ENCODE results near the gene INPP5A.

Gene INPP5A

GRCh38 chr10:132707776-132708171 is 170.2 kb downstream of the INPP5A start:
- no peak overlapping the region for H3K9ac ChIP-seq (ENCODE audit: insufficient read length, low read depth)
- no peak overlapping the region for H3K4me3 ChIP-seq (ENCODE audit: insufficient read length, low read depth)
- peaks cover 5% of the 10 kb centered on the region for H3K4me1 ChIP-seq (ENCODE audit: insufficient read depth, insufficient read length)
- no peaks in the 10 kb centered on the region for H3K27me3 ChIP-seq (ENCODE audit: insufficient read depth, insufficient read length)
- peaks cover 7% of the 10 kb centered on the region for H3K36me3 ChIP-seq (ENCODE audit: insufficient read depth, insufficient read length, low read length)
- DNase-seq (ENCODE audit: low read depth, low spot score) = no peak
- peaks cover 21% of the 10 kb centered on the region for H3K9me3 ChIP-seq (ENCODE audit: insufficient read depth, low read length)
- TF ChIP-seq YY1 (IDR thresholded peaks at IDR 0.05; ENCODE audit: insufficient read depth, insufficient read length) (no peak), ZNF274 (IDR thresholded peaks at IDR 0.05; ENCODE audit: low read depth, low read length) (no peak), SUZ12 (IDR thresholded peaks at IDR 0.05; ENCODE audit: extremely low read depth, insufficient read depth, insufficient read length) (no peak)

DNA sequence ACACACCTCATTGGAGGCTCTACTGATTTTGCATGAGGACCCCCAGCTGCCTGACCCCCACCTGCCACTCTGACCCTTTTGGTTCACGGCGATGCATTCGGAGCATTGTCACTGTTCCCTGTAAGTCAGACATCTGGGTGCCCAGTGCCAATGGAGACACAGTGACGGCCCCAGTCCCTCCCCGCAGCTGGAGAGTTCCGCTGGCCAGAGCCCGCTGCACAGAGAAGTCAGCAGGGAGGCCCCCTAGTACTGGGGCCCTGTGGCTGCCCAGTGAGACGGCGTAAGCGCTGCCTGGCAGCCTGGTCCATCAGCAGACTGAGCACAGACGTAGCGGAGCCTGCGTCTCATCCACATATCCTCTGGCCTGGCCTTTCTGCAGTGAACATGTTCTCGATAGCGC is 170.9 kb downstream of the INPP5A start:
- Histone ChIP-seq H3K4me3 (ENCODE audit: insufficient read length, low read depth) (no peak overlapping the region), H3K36me3 (ENCODE audit: insufficient read depth, insufficient read length, low read length) (peaks cover 9% of the 10 kb centered on the region), H3K9ac (ENCODE audit: insufficient read length, low read depth) (no peak overlapping the region), H3K27me3 (ENCODE audit: insufficient read depth, insufficient read length) (no peaks in the 10 kb centered on the region), H3K9me3 (ENCODE audit: insufficient read depth, low read length) (peaks cover 21% of the 10 kb centered on the region), H3K4me1 (ENCODE audit: insufficient read depth, insufficient read length) (peaks cover 5% of the 10 kb centered on the region)
- DNase-seq (ENCODE audit: low read depth, low spot score) = no peak
- no peak for TF ChIP-seq SUZ12 (IDR thresholded peaks at IDR 0.05; ENCODE audit: extremely low read depth, insufficient read depth, insufficient read length)
- TF ChIP-seq ZNF274 (IDR thresholded peaks at IDR 0.05; ENCODE audit: low read depth, low read length) = no peak
- no peak for TF ChIP-seq YY1 (IDR thresholded peaks at IDR 0.05; ENCODE audit: insufficient read depth, insufficient read length)

GRCh38 chr10:132708936-132709335 is 171.3 kb downstream of the INPP5A start:
- Histone ChIP-seq H3K9me3 (ENCODE audit: insufficient read depth, low read length) (peaks cover 21% of the 10 kb centered on the region), H3K36me3 (ENCODE audit: insufficient read depth, insufficient read length, low read length) (peaks cover 9% of the 10 kb centered on the region), H3K9ac (ENCODE audit: insufficient read length, low read depth) (no peak overlapping the region), H3K27me3 (ENCODE audit: insufficient read depth, insufficient read length) (no peaks in the 10 kb centered on the region), H3K4me1 (ENCODE audit: insufficient read depth, insufficient read length) (peaks cover 10% of the 10 kb centered on the region), H3K4me3 (ENCODE audit: insufficient read length, low read depth) (no peak overlapping the region)
- no peak for DNase-seq (ENCODE audit: low read depth, low spot score)
- TF ChIP-seq ZNF274 (IDR thresholded peaks at IDR 0.05; ENCODE audit: low read depth, low read length) (no peak), SUZ12 (IDR thresholded peaks at IDR 0.05; ENCODE audit: extremely low read depth, insufficient read depth, insufficient read length) (no peak), YY1 (IDR thresholded peaks at IDR 0.05; ENCODE audit: insufficient read depth, insufficient read length) (no peak)

- Histone ChIP-seq H3K4me1 (ENCODE audit: insufficient read depth, insufficient read length) (peaks cover 10% of the 10 kb centered on the region), H3K36me3 (ENCODE audit: insufficient read depth, insufficient read length, low read length) (peaks cover 9% of the 10 kb centered on the region), H3K9ac (ENCODE audit: insufficient read length, low read depth) (no peak overlapping the region), H3K9me3 (ENCODE audit: insufficient read depth, low read length) (peaks cover 21% of the 10 kb centered on the region), H3K27me3 (ENCODE audit: insufficient read depth, insufficient read length) (no peaks in the 10 kb centered on the region), H3K4me3 (ENCODE audit: insufficient read length, low read depth) (no peak overlapping the region)
- TF ChIP-seq ZNF274 (IDR thresholded peaks at IDR 0.05; ENCODE audit: low read depth, low read length) (no peak), SUZ12 (IDR thresholded peaks at IDR 0.05; ENCODE audit: extremely low read depth, insufficient read depth, insufficient read length) (no peak), YY1 (IDR thresholded peaks at IDR 0.05; ENCODE audit: insufficient read depth, insufficient read length) (no peak)
- no peak for DNase-seq (ENCODE audit: low read depth, low spot score)
Measured at GRCh38 chr10:132709471-132709951, 171.9 kb downstream of the INPP5A start.

GRCh38 chr10:132710036-132710686 is 172.6 kb downstream of the INPP5A start:
- Histone ChIP-seq H3K9ac (ENCODE audit: insufficient read length, low read depth) (no peak overlapping the region), H3K4me3 (ENCODE audit: insufficient read length, low read depth) (no peak overlapping the region), H3K9me3 (ENCODE audit: insufficient read depth, low read length) (peaks cover 18% of the 10 kb centered on the region), H3K36me3 (ENCODE audit: insufficient read depth, insufficient read length, low read length) (peaks cover 9% of the 10 kb centered on the region), H3K4me1 (ENCODE audit: insufficient read depth, insufficient read length) (peaks cover 10% of the 10 kb centered on the region), H3K27me3 (ENCODE audit: insufficient read depth, insufficient read length) (no peaks in the 10 kb centered on the region)
- no peak for TF ChIP-seq ZNF274 (IDR thresholded peaks at IDR 0.05; ENCODE audit: low read depth, low read length)
- TF ChIP-seq YY1 (IDR thresholded peaks at IDR 0.05; ENCODE audit: insufficient read depth, insufficient read length) = no peak
- TF ChIP-seq SUZ12 (IDR thresholded peaks at IDR 0.05; ENCODE audit: extremely low read depth, insufficient read depth, insufficient read length) = no peak
- no peak for DNase-seq (ENCODE audit: low read depth, low spot score)

GRCh38 chr10:132710746-132711612 is 173.4 kb downstream of the INPP5A start:
- TF ChIP-seq ZNF274 (IDR thresholded peaks at IDR 0.05; ENCODE audit: low read depth, low read length) (no peak), SUZ12 (IDR thresholded peaks at IDR 0.05; ENCODE audit: extremely low read depth, insufficient read depth, insufficient read length) (no peak), YY1 (IDR thresholded peaks at IDR 0.05; ENCODE audit: insufficient read depth, insufficient read length) (no peak)
- H3K36me3 ChIP-seq (ENCODE audit: insufficient read depth, insufficient read length, low read length) = peaks cover 6% of the 10 kb centered on the region
- H3K27me3 ChIP-seq (ENCODE audit: insufficient read depth, insufficient read length) = no peaks in the 10 kb centered on the region
- peaks cover 10% of the 10 kb centered on the region for H3K4me1 ChIP-seq (ENCODE audit: insufficient read depth, insufficient read length)
- no peak overlapping the region for H3K9ac ChIP-seq (ENCODE audit: insufficient read length, low read depth)
- H3K4me3 ChIP-seq (ENCODE audit: insufficient read length, low read depth) = no peak overlapping the region
- peaks cover 10% of the 10 kb centered on the region for H3K9me3 ChIP-seq (ENCODE audit: insufficient read depth, low read length)
- DNase-seq (ENCODE audit: low read depth, low spot score) = no peak

DNA sequence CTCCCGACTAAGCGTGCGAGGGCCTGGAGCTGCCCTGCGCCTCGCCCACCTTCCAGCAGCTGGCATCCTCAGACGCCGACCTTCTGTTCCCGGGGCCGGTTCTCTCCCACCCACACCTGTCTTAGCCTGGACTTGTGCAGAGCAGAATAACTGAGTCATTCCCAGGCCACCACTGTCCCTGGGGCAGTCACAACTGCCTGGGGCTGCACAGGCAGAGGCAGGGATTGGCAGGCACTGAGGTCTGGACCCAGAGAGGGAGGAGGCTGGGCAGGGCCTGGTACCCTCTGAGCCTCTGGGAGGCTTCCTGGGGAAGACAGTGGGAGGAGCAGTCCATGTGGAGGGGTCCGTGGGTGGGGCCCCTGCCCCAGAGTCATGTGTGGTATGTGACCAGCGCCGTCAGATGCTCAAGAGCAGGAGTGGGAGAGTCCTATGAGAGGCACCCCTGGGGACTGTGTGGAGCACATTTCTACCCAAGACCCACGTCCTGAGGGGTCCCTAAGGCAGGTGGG is 174.1 kb downstream of the INPP5A start:
- Histone ChIP-seq H3K36me3 (ENCODE audit: insufficient read depth, insufficient read length, low read length) (peaks cover 10% of the 10 kb centered on the region), H3K9me3 (ENCODE audit: insufficient read depth, low read length) (peaks cover 3% of the 10 kb centered on the region; the same call in 1 of the 2 replicates), H3K4me3 (ENCODE audit: insufficient read length, low read depth) (no peak overlapping the region), H3K27me3 (ENCODE audit: insufficient read depth, insufficient read length) (no peaks in the 10 kb centered on the region), H3K4me1 (ENCODE audit: insufficient read depth, insufficient read length) (peaks cover 10% of the 10 kb centered on the region), H3K9ac (ENCODE audit: insufficient read length, low read depth) (no peak overlapping the region)
- no peak for DNase-seq (ENCODE audit: low read depth, low spot score)
- no peak for TF ChIP-seq SUZ12 (IDR thresholded peaks at IDR 0.05; ENCODE audit: extremely low read depth, insufficient read depth, insufficient read length)
- no peak for TF ChIP-seq ZNF274 (IDR thresholded peaks at IDR 0.05; ENCODE audit: low read depth, low read length)
- TF ChIP-seq YY1 (IDR thresholded peaks at IDR 0.05; ENCODE audit: insufficient read depth, insufficient read length) = no peak
